Measurements from ENCODE around the gene LLGL1.

LLGL1 gene

DNA sequence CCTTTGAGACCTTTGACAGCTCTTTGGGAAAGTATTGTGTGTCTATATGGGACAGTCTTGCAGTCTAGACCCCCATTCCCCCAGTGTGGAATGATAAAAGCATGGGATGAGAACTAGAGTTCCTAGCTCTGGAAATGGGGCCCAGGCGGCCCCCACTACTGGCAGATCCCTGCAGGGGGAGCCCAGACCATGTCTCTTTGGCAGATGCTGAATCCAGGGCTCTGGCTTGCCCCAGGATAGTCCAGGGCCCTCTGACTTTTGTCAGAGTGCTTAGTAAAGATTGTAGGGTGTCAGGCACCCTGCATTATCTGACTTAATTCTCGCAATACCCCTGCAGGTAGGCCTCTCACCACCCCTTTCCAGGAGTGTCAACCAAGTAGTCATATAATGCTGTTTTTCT, 33.5 kb upstream of the LLGL1 start:
- TF ChIP-seq, protein P1, sequence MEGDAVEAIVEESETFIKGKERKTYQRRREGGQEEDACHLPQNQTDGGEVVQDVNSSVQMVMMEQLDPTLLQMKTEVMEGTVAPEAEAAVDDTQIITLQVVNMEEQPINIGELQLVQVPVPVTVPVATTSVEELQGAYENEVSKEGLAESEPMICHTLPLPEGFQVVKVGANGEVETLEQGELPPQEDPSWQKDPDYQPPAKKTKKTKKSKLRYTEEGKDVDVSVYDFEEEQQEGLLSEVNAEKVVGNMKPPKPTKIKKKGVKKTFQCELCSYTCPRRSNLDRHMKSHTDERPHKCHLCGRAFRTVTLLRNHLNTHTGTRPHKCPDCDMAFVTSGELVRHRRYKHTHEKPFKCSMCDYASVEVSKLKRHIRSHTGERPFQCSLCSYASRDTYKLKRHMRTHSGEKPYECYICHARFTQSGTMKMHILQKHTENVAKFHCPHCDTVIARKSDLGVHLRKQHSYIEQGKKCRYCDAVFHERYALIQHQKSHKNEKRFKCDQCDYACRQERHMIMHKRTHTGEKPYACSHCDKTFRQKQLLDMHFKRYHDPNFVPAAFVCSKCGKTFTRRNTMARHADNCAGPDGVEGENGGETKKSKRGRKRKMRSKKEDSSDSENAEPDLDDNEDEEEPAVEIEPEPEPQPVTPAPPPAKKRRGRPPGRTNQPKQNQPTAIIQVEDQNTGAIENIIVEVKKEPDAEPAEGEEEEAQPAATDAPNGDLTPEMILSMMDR (IDR thresholded peaks at IDR 0.05; ENCODE audit: low read depth, low read length), result peak; percentile 47
- no peak overlapping the region for H3K4me3 ChIP-seq (replicated peaks in 1 of 2; ENCODE audit: low read depth in 2 of 2, low read length in 2 of 2)
- DNase-seq (ENCODE audit: low read depth in 2 of 2), result peak in 1 of 2 donors; percentile 7

DNA sequence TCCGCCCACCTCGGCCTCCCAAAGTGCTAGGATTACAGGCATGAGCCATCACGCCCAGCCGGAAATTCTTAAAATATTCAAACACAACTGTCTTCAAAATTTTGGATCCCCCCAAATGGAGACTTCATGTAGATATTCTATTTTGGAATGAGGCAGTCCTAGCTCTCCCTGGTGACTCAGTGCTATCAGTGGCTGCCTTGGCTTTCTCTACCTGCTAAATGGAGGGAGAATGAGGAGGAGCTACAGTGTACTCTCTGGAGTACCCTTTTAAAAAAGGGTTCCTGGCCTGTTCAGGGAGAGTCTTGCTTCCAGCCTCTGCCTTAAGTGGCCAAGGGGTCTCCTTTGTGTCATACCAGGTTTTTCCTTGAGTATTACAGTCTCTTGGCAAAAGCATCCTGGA, 31.0 kb upstream of the LLGL1 start:
- no peak overlapping the region for H3K4me3 ChIP-seq (replicated peaks in 1 of 2; ENCODE audit: low read depth in 2 of 2, low read length in 2 of 2)
- DNase-seq (ENCODE audit: low read depth in 2 of 2), result no peak
- TF ChIP-seq, protein P1 (IDR thresholded peaks at IDR 0.05; ENCODE audit: low read depth, low read length), result no peak

DNA sequence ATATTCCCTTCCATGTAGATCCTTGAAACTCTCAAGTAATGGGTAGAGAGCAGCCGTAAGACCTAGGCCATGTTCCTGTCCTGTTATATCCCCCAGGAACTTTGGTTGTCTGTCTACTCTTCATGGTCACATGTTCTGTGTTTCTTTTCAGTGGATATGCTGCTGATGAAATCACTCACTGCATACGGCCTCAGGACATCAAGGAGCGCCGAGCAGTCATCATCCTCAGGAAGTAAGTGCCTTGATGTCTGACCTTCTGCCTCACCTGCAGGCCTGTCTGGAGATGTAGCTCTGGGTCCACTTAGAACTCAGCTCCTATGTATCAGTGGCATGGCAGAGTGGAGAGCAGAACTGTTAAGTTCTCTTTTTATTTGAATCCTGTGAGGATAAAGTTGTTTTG, 30.6 kb upstream of the LLGL1 start:
- TF ChIP-seq, protein P1 (IDR thresholded peaks at IDR 0.05; ENCODE audit: low read depth, low read length), result no peak
- DNase-seq (ENCODE audit: low read depth in 2 of 2), result no peak
- H3K4me3 ChIP-seq (replicated peaks in 1 of 2; ENCODE audit: low read depth in 2 of 2, low read length in 2 of 2), result no peak overlapping the region

DNA sequence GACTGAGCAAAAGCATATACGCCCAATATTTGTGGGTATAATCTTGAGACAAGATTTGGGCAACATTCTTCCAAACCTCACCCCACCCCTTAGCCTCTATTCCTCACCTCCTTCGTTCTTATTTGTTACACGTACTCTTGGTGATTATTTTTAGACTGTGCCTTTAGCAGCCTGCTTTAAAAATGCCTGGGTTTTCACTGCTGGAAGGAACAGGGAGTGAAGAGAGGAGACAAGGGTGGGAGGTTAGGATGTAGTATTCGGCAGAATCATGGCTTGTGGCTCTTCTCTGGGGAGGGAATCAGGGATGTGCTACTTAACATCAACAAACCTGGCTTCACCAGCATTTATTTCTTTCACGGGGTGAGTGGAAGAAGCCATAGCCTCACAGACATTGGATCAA, 30.2 kb upstream of the LLGL1 start:
- DNase-seq (ENCODE audit: low read depth in 2 of 2), result no peak
- TF ChIP-seq, protein P1 (IDR thresholded peaks at IDR 0.05; ENCODE audit: low read depth, low read length), result no peak
- H3K4me3 ChIP-seq (replicated peaks in 1 of 2; ENCODE audit: low read depth in 2 of 2, low read length in 2 of 2), result no peak overlapping the region

DNA sequence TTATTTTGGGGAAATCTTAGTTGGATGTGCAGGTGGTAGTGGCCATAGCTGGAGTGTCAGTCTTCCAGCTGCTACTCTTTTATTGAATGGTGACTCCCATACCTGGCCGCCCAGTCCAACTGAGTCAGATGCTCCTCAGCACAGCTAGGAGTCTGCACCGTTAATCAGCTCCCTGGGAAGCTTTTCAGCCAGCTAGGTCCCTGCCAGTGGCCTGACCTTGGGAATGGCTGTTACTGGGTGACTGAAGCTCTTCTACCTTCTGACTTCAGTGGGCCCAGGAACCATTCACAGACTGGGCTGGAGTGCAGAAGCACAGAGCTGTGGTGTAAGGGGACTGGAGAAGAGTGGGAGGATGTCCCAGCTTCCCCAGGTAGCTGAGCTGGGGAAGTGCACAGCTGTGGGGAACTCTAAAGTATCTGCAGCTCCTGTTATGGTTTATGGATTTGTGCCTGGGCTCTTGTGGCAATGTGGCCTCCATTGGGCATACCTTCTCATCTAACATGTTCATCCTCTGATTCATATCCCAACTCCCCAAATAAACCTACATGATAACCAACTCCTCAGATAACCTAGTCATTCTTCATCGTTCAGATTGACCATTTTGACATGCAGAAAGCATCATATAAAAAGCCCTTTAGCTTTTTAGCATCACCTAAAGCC, 27.8 kb upstream of the LLGL1 start:
- no peak overlapping the region for H3K4me3 ChIP-seq (replicated peaks in 1 of 2; ENCODE audit: low read depth in 2 of 2, low read length in 2 of 2)
- DNase-seq (ENCODE audit: low read depth in 2 of 2), result no peak
- TF ChIP-seq, protein P1 (IDR thresholded peaks at IDR 0.05; ENCODE audit: low read depth, low read length), result no peak

DNA sequence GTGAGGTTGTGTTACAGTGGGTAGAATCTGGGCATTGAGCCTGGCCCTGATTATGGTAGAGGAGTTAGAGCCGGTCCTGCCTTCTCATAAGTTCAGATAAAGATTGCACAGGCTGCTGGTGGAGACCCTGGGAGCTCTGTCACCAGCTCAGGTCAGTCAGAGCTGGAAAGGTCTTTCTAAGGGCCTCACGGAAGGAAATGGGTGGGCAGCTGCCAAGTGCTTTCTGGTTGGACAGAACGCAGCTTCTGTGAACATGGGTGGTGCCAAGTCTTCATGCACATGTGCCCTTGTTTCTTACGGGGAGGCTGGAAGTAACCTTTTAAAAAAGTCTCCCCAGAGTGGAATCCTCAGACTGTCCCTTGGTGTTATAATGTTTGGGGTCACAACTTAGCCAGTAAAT, 26.9 kb upstream of the LLGL1 start:
- TF ChIP-seq, protein P1 (IDR thresholded peaks at IDR 0.05; ENCODE audit: low read depth, low read length), result no peak
- no peak for DNase-seq (ENCODE audit: low read depth in 2 of 2)
- no peak overlapping the region for H3K4me3 ChIP-seq (replicated peaks in 1 of 2; ENCODE audit: low read depth in 2 of 2, low read length in 2 of 2)

DNA sequence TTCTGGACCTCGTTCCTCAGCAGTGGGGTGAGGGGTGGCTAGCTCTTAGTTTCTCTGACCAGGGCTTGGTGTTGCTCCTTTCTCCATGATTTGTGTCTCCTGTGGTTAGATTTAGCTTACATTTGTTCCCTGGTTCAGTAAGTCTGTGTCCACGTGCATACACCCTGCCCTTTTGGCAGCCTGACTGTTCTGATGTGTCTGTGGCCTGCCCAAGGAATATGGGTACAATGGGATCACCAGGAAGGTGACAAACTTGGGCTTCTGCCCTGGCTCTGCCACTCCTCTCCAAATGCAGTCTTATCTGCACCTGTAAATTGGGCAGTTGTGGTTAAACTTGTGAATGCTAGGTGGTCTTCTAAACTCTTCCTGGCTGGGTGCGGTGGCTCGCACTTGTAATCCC, 24.3 kb upstream of the LLGL1 start:
- no peak overlapping the region for H3K4me3 ChIP-seq (replicated peaks in 1 of 2; ENCODE audit: low read depth in 2 of 2, low read length in 2 of 2)
- DNase-seq (ENCODE audit: low read depth in 2 of 2), result no peak
- TF ChIP-seq, protein P1 (IDR thresholded peaks at IDR 0.05; ENCODE audit: low read depth, low read length), result no peak
